HT1080 (cell line): Measurements from ENCODE around the gene PSMD3. TPM values are rescaled to one million over a fixed set of nuclear protein-coding genes. Genes with fewer than 3 reads are reported as not detected.

ENCODE experiments used
- DNase-seq: peaks from one replicate; pipeline ENCODE4 v3.0.0-alpha.2; 2015; ENCODE audit warnings: low read depth
- total RNA-seq: library from RNA; depleted of rRNA; stranded (reverse); fragments of >200 nt; shearing (Covaris generic); gene quantifications from 2 replicates; pipeline ENCODE4 v1.2.3, GENCODE V29; 2014

Gene PSMD3
- total RNA-seq, 1 experiment from 2014 or later, result 243 TPM

GRCh38 chr17:40022497-40022896 lies 41.9 kb downstream of the PSMD3 start:
- DNase-seq, result no peak

GRCh38 chr17:40022961-40023541 lies 42.4 kb downstream of the PSMD3 start:
- no peak for DNase-seq

- peak; percentile 49 for DNase-seq
These were observed 43.1 kb downstream of the PSMD3 start for GRCh38 chr17:40023590-40024292.

- peak; percentile 63 for DNase-seq
These were observed 44.3 kb downstream of the PSMD3 start for GRCh38 chr17:40024901-40025300.

DNA sequence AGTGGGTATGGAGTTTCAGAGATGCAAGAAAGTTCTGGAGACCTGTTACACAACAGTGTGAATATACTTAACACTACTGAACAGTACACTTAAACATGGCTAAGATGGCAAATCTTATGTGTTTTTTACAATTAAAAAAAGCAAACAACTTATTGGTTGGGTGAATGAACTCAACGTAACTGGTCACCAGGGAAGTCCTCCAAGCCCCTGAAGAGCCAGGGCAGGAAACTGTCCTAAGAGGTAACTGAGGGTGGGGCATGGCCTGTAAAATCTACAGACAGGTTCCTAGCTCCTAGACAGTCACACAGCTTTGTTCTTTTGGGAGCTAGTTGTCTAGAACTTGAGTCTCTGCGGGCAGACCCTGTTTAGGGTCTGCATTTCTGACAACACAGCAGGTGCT lies 45.0 kb downstream of the PSMD3 start:
- DNase-seq, result no peak

- DNase-seq, result no peak
These were observed 45.6 kb downstream of the PSMD3 start for GRCh38 chr17:40025991-40026815.

DNA sequence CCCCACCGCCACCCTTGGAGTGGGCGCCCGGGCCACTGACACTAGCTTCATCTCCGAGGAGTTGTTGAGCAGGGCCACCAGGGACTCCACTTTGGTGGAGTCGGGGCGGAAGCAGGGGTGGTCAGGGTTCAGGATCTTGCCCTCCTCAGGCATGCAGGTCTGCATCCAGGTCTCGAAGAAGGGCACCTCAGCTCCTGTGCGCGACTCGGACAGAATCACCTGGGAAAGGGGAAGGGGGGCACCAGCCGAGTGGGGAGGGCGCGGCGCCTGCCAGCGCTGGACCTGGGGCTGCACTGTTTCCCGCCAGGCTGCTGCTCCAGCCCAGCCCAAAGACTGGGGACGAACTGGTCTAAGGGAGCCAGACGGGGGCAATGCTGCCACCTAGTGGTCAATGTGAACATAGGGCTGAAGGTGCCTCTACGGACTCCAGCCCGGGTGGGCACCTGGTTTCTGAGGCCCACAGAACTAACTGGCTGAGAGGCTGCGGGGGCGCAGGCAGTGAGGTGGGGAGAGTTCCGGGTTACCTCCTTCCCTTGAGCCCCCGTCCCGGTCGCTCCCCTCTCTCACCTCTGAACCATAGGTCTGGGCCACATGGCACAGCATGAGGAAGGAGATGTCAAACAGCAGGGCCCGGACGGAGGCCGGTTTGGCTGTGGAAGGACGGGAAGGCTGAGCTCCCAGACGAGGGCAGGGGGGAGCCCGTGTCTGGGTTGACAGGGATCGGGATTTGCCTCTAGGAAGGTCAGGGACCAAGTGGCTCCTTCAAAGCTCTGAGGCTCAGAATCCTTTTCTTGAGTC lies 46.4 kb downstream of the PSMD3 start:
- peak; percentile 53 for DNase-seq

DNA sequence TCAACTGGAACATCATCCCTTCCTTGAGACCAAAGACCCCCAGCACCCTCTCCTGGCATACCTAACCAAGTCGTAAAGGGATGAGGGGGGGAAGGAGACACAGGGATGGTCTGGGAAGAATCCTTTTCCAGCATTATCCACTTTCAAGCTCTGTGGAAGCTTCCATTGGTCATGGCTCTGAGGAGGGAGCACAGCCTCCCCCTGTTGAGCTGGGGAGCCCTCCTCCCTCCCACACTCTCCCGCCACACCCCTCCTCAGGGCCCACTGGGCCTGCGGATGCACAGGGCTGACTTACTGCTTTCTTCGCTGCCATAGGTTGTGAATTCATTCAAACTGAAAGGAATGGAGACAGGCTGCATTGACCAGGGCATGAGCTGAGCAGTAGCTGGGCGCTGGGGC lies 47.0 kb downstream of the PSMD3 start:
- no peak for DNase-seq

- DNase-seq, result no peak
These were observed 48.0 kb downstream of the PSMD3 start for GRCh38 chr17:40028595-40028994.

DNA sequence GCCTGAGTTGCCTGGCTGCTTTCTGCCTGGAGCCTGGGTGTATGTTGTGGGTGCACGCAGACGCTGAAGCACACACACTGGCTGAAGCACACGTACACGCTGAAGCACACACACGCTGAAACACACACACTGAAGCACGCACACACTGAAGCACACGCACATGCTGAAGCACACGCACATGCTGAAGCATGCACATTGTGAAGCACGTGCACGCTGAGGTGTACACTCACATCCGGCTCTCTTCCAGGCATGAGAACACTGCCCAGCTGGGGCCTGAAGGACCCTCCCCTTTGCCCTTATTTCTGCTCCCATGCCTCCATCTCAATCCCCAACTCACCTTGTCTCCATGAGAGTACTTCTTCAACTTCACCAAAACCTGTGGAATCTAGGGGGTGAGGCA lies 51.1 kb downstream of the PSMD3 start:
- no peak for DNase-seq

DNA sequence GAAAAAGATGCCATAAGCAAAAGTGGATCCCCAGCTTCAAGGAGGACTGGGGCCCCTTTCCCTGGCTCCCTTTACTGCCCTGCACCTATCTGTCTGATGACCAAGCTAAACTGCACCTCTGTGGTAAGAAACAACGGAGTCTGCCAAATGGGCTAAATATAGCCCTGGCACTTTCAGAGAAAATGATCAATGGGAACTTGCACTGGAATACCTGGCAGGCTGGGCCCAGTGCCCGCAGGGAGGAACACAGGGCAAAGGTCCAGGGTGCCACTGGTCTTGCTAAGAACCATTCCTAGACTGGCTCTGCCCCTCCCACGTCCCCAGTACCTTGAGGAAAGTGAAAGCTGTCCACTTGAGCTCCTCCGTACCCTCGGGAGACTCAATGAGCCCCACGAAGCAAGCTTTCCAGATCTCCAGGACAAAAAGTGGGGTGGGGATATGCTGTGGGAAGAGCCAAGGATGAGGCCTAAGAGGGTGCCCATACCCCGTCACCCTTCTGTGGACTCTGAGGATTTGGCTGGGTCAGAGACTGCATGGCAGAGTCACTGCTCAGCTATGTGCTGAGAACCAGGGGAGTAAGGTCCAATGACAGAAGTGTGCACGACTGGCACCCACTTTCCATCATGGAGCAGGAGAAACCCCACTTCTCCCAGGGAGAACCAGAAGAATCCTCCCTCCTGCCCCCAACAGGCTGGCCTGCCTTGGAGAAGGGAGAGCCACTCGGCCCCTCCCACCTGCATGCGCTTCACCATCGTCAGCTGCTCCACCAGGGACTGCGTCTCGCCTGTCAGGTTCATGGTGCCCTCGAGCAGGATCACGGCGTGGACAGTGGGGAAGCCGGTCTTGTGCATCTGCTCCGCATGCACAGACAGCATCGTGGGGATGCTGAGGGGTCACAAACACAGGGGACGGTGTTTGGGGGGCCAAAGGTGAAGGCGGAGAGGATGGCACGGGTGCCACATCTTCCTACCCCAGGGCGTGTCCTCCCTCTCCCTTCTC lies 52.0 kb downstream of the PSMD3 start:
- no peak for DNase-seq

DNA sequence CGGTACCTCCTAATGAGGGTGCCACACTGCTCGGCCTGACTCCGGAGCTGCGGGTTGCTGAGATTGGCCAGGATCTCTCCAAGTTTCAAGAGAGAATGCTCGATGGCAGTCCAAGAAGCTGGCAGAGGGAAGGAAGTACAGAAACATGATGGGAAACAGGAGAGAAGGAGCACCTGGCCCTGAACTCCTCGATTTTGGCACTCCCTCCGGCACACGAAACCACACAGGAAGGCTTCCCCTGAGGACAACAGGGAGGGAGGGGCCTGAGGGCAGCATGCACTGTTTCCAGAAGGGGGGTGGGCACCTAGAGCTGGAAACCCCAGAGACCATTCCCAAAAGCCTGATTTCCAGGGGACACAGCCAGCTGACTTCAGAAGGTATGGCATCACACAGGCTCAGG lies 52.7 kb downstream of the PSMD3 start:
- DNase-seq, result no peak

DNA sequence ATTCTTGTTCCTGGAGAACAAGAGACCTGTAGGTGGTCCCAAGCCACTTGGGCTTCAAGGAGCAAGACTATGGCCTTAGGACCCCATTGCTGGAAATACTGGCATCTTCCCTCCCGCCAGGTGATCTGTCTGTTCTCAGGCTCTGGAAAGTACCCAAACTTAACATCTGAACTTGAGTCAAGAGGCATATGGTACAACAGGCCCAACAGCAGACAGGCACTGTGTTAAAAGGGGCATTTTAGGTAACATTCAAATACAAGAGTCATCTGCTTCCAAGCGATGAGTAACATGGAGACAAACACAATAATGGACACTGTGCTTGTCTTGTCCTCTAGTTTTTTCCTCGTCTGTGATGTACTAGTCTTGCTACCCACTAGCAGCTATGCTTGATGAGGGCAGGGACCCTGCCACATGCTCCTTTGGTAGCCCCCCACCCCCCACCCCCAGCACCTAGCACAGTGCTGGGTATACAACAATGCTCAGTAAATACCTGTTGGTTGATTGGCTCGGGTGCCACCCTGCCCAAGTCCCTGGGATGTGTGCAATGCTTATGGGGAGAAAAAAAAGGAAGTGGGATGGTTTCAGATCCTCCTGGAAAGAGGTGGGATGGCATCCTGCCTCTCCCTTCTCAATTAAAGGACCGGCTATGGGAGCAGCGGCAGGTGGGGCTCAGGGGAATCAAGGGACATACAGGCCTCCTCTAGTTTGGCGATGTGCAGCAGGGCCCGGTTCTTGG lies 54.0 kb downstream of the PSMD3 start:
- DNase-seq, result no peak

DNA sequence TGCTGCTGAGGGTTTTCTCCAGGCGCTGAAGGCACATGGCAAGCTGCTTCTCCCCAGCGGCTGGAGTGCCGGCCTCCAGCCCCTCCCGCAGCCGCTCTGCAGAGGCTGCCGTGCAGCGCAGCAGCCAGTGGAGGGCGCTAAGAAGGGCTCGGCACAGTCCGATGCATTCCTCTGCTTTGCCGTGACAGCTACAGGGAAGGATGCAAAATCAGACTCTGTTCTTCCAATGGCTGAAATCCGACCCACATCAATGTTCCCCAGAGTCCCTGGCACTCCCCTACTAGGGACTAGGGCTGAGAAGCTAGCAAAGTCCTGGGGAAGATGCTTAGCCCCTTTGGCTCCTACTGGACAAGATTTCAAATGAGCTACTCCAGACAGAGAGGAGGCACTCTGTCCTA lies 54.6 kb downstream of the PSMD3 start:
- no peak for DNase-seq

- peak; percentile 48 for DNase-seq
These were observed 58.4 kb downstream of the PSMD3 start for GRCh38 chr17:40038882-40039513.

GRCh38 chr17:40041196-40041595 lies 60.6 kb downstream of the PSMD3 start:
- DNase-seq, result no peak
